MG63 (cell line): ENCODE measurements around the gene STRBP. TPM values are rescaled to one million over a fixed set of nuclear protein-coding genes. Genes with fewer than 3 reads are reported as not detected.
"Not testable (repeated sequence)": the region's sequence is repeated elsewhere in the genome, so short reads cannot be mapped to it uniquely, and the experiment has no call there.

ENCODE experiments used
- DNase-seq: peaks from one replicate; pipeline ENCODE4 v3.0.0-alpha.2; 2020
- H3K27me3 ChIP-seq: fragments of 250-450 bp; sonication (Bioruptor Pico); 2 replicates; pipeline ENCODE4 v1.5.1; 2020; ENCODE audit warnings: mild to moderate bottlenecking, moderate library complexity
- H3K36me3 ChIP-seq: fragments of 250-450 bp; sonication (Bioruptor Pico); 2 replicates; pipeline ENCODE4 v1.5.1; 2020; ENCODE audit warnings: mild to moderate bottlenecking, moderate library complexity
- H3K4me3 ChIP-seq: fragments of 250-450 bp; sonication (Bioruptor Pico); 2 replicates; pipeline ENCODE4 v1.5.1; 2020; ENCODE audit warnings: mild to moderate bottlenecking, moderate library complexity
- H3K9me3 ChIP-seq: fragments of 250-450 bp; sonication (Bioruptor Pico); 2 replicates; pipeline ENCODE4 v1.5.1; 2020; ENCODE audit warnings: mild to moderate bottlenecking, moderate library complexity
- total RNA-seq: library from RNA; depleted of rRNA; stranded (reverse); fragments of >200 nt; shearing (Covaris generic); gene quantifications from 2 replicates; pipeline ENCODE4 v1.2.3, GENCODE V29; 2014; ENCODE audit warnings: low replicate concordance

The STRBP gene
- total RNA-seq, 1 experiment from 2014 or later = 8.1 TPM

DNA sequence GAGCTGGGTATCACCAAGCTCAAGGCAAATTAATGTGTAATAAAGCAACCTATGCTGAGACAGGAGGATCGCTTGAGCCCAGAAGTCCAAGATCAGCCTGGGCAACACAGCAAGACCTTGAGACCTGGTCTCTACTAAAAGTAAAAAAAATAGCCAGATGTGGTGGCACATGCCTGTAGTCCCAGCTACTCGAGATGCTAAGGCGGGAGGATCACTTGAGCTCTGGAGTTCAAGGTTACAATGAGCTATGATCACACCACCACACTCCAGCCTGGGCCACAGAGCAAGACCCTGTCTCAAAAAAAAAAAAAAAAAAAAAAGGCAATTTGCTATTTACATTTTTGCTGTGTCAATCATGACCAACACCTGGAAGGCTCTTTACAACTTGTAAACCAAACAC lies 5.2 kb downstream of the STRBP start:
- H3K4me3 ChIP-seq = no peak overlapping the region
- H3K36me3 ChIP-seq = no peaks in the 10 kb centered on the region
- DNase-seq = no peak
- no peaks in the 10 kb centered on the region for H3K9me3 ChIP-seq
- peaks cover 44% of the 10 kb centered on the region for H3K27me3 ChIP-seq

DNA sequence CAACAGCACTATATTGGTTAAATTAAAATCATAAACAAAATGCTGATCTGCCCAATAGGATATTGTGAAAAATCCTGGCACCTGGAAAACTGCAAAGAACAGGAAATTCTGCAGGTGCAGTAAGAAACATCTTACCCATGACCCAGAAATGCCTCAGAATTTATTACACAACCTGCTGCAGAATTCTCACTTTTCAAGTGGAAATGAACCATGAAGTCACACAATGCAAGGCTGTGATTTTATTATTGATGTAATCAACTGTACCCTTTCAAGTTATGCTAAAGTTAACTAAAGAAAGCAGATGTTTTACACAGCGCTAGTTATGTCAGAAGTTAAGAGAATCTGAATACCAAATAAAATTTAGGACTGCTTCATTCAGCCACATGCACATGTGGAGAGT lies 6.0 kb downstream of the STRBP start:
- Histone ChIP-seq H3K36me3 (no peaks in the 10 kb centered on the region), H3K9me3 (no peaks in the 10 kb centered on the region), H3K27me3 (peaks cover 44% of the 10 kb centered on the region), H3K4me3 (no peak overlapping the region)
- no peak for DNase-seq

DNA sequence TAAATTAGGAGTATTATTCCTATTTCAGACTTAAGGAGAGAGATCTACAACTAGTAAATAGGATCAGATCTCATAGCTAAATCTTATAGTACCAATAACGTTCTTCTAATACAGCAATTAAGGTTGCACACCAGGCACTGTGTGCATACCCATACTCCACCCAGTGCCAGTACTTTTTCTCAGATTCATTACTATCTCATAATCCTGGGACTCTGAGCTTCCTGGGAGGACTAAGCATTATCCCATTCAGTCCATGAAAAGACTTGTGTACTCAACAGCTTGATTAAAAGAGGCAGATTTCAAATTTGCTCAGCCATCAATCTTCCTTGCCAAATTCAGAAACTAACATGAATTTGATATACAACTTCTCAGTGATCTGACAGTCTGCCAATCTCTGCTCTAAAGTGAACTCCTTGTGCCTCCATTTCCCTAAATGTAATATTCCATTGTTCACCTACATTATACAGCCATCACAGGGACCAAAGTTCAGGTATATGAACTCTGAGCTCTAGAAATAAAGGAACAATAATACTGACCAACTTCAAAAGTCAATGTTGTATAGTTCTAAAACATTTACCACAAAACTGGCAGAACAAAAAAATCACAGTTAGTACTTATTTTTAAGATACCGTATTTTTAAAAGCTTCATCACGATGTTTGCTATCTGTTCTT lies 7.2 kb downstream of the STRBP start:
- Histone ChIP-seq H3K9me3 (no peaks in the 10 kb centered on the region), H3K27me3 (peaks cover 44% of the 10 kb centered on the region), H3K4me3 (no peak overlapping the region), H3K36me3 (no peaks in the 10 kb centered on the region)
- no peak for DNase-seq

DNA sequence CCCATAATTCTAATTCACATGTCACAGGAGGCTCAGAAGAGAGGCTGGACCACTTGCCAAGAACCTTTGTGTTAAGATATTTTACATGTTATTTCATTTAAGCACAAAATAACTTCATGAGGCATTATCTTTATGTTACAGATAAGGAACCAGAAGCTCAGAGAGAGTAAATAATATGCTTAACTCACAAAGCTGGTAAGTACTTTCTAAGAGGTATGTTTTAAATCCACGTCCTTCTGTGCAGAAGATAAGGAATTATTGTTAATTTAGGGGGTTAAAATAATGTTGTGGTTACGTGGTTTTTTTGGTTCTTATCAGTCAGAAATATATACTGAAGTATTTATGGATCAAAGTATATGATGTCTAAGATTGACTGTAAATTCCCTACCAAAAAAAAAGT lies 8.0 kb downstream of the STRBP start:
- peaks cover 44% of the 10 kb centered on the region for H3K27me3 ChIP-seq
- H3K9me3 ChIP-seq = no peaks in the 10 kb centered on the region
- DNase-seq = no peak
- H3K36me3 ChIP-seq = no peaks in the 10 kb centered on the region
- no peak overlapping the region for H3K4me3 ChIP-seq

DNA sequence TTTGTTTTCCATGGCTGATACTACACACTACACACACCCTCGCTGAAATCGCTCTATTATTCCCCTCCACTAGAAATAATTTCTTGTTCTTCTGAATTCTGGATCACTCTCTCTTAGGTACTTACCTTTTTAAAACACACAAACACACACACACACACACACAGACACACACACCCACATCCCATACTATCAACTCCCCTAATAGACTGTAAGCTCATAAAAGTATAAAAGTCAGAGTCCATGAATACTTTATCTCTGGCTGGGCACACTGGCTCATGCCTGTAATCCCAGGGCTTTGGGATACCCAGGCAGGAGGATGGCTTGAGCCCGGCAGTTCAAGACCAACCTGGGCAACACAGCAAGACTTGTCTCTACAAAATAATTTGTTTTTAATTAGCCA lies 11.1 kb downstream of the STRBP start:
- Histone ChIP-seq H3K4me3 (no peak overlapping the region), H3K36me3 (no peaks in the 10 kb centered on the region), H3K9me3 (no peaks in the 10 kb centered on the region), H3K27me3 (peaks cover 34% of the 10 kb centered on the region)
- no peak for DNase-seq

DNA sequence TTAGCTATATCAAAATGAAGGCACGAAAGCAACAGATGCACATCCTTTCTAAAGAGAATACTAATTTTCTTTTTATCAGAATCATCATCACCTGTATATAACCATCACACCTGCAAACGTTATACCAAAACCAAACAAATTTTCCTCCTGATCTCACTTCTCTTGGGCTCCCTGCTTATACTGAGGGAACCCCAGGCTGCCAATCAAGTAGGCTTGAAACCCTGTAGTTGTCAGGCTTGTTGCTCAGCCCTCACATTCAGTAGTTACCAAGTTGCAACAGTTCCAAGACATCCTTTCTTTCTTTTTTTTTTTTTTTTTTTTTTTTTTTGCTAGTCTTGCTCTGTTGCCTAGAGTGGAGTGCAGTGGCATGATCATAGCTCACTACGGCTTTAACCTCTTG lies 12.7 kb downstream of the STRBP start:
- no peak for DNase-seq
- Histone ChIP-seq H3K36me3 (no peaks in the 10 kb centered on the region), H3K4me3 (no peak overlapping the region), H3K27me3 (peaks cover 23% of the 10 kb centered on the region), H3K9me3 (no peaks in the 10 kb centered on the region)

DNA sequence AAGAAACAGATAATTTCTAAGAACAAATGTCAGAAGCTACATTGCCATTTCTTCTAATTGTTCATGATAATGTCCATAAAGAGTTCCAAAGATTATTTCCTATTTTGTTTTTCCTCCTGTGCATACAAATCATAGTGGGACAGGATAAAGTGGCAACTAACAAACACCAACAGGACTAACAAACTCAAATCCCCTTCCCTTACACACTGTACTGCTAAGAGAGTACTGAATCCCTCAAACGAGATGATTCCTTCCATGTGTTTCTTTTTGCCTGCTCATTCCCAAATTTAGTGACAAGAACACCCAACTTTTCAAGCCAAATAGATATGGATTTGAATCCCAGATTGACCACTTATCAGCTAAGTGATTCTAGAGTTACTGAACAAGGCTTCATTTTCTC lies 15.2 kb downstream of the STRBP start:
- H3K27me3 ChIP-seq = peaks cover 14% of the 10 kb centered on the region; the same call in 1 of the 2 replicates
- H3K4me3 ChIP-seq = no peak overlapping the region
- no peak for DNase-seq
- no peaks in the 10 kb centered on the region for H3K9me3 ChIP-seq
- no peaks in the 10 kb centered on the region for H3K36me3 ChIP-seq

DNA sequence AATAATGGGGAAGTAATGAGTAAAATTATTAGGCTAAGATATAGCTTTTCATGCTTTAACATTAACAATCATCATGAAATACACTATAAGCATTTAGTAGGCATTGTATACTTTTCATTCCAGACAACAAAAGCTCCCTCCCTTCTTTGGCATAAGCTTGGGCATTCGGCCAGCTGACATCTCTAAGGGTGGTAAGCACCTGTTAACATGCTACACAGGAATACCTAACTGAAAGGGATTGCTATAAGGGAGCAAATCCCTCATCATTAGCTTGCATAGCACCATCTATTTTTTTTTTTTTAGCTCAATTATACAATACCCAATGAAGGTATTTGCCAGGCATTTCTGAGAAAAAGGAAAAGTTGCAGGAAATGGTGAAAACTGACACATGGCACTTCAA lies 16.6 kb downstream of the STRBP start:
- Histone ChIP-seq H3K36me3 (no peaks in the 10 kb centered on the region), H3K4me3 (no peak overlapping the region), H3K27me3 (peaks cover 14% of the 10 kb centered on the region; the same call in 1 of the 2 replicates), H3K9me3 (no peaks in the 10 kb centered on the region)
- no peak for DNase-seq

DNA sequence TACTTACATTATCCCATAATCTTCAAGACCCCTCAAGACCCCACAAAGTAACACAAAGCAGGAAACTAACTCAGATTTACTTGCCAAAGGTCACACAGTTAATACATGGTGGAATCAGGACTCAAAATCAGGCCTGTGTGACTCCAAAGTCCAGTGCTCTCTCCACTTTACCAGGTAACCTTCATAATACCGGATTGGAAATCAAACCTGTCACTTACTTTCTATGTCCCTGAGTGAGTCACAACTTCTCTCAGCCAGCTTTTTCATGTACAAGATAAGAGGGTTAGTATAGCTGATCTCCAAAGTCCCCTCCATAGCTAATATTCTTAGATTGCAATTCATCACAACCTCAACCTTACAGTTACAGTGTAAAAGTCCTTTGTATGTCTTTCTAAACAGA lies 17.1 kb downstream of the STRBP start:
- DNase-seq = no peak
- no peaks in the 10 kb centered on the region for H3K9me3 ChIP-seq
- no peak overlapping the region for H3K4me3 ChIP-seq
- H3K36me3 ChIP-seq = no peaks in the 10 kb centered on the region
- peaks cover 14% of the 10 kb centered on the region; the same call in 1 of the 2 replicates for H3K27me3 ChIP-seq

DNA sequence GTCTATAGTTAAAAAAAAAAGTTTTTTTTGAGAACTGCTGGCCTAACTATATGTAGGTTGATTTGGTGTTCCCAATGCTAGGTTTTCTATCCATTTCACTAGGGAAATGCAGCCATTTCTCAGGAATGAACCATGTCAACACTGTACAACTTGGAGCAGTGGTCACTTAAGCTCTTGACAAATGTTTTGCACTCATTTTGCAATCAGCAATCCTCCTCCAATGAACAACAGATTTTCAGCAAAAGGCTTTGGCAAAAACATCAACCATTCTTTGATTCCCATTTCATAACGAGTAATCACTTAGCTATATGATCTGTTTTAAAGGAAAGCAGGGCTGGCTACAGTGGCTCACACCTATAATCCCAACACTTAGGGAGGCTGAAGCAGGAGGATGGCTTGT lies 17.9 kb downstream of the STRBP start:
- Histone ChIP-seq H3K36me3 (no peaks in the 10 kb centered on the region), H3K27me3 (peaks cover 11% of the 10 kb centered on the region; the same call in 1 of the 2 replicates), H3K9me3 (no peaks in the 10 kb centered on the region), H3K4me3 (no peak overlapping the region)
- no peak for DNase-seq

DNA sequence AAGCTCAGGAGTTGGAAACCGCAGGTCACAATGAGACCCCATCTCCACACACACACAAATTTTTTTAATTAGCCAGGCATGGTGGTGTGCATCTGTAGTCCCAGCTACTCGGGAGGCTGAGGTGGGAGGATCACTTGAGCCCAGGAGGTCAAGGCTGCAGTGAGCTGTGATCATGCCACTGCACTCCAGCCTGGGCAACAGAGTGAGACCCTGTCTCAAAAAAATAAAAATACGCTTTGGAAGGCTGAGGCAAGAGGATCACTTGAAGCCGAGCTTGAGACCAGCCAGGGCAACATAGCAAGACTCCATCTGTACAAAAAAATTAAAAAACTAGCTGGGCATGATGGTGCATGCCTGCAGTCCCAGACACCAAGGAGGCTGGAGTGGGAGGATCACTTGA lies 19.2 kb downstream of the STRBP start:
- H3K9me3 ChIP-seq, H3K4me3 ChIP-seq, H3K36me3 ChIP-seq, H3K27me3 ChIP-seq, DNase-seq: not testable (repeated sequence)

DNA sequence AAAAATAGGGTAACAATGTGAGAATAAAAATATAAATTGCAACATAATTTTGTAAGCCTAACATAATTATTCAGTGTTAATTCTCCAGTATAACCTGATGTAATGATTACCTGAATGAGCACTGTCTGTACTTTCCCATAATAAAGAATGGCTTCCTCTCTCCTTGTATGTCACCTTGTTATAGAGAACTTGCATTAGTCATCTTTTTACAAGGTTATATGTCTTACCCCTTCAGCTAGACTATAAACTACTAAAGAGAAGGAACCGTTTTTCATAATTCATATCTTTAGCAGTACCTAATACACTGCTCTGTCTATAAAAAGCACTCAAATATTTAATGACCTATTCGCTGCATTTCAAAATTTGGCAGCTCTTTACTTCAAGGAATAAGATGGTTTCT lies 19.8 kb downstream of the STRBP start:
- H3K9me3 ChIP-seq = peaks cover 2% of the 10 kb centered on the region; the same call in 1 of the 2 replicates

DNA sequence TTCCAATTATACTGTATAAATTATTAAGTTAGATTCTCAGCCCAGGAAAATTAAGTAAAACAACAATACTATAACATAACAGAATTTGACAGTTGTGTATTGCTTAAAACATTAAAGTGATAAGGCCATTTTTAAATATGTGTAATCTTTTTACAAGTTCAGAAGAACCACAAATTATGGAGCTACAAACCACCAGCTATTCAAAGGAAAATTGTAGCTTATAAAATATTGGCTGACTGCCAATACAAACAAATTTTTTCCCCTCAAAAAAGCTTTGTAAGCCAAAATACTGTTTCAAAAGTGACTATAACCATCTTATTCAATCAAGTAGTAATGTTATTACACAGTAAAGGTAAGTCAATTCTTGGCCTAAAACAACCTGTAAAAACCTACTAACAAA lies 21.9 kb downstream of the STRBP start:
- no peak for DNase-seq
- Histone ChIP-seq H3K36me3 (no peaks in the 10 kb centered on the region), H3K9me3 (peaks cover 3% of the 10 kb centered on the region; the same call in 1 of the 2 replicates), H3K4me3 (no peak overlapping the region), H3K27me3 (peaks cover 14% of the 10 kb centered on the region)

More for the DNA sequence above, 19.8 kb downstream of the STRBP start:
- peaks cover 10% of the 10 kb centered on the region; the same call in 1 of the 2 replicates for H3K27me3 ChIP-seq
- no peak for DNase-seq
- H3K4me3 ChIP-seq = no peak overlapping the region
- H3K36me3 ChIP-seq = no peaks in the 10 kb centered on the region

DNA sequence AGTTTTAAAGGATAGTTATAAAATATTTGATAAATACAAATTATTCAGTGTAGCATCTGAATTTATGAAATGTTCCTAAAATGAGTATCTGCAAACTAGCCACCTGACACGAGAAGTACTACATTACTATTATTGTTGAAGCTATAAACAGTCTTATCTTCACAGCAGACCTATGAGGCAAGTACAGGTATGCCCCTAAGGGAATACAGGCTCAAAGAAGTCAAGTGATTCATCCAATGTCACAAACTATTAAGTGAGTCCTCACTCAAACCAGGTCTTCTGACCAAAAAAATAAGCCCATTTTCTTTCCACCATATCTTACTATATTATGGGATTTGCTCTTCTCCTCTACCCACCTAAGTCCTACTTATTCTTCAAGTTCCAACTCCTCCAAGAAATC lies 28.7 kb downstream of the STRBP start:
- no peak for DNase-seq
- H3K27me3 ChIP-seq = peaks cover 19% of the 10 kb centered on the region
- H3K9me3 ChIP-seq = peaks cover 3% of the 10 kb centered on the region; the same call in 1 of the 2 replicates
- no peaks in the 10 kb centered on the region for H3K36me3 ChIP-seq
- no peak overlapping the region for H3K4me3 ChIP-seq

DNA sequence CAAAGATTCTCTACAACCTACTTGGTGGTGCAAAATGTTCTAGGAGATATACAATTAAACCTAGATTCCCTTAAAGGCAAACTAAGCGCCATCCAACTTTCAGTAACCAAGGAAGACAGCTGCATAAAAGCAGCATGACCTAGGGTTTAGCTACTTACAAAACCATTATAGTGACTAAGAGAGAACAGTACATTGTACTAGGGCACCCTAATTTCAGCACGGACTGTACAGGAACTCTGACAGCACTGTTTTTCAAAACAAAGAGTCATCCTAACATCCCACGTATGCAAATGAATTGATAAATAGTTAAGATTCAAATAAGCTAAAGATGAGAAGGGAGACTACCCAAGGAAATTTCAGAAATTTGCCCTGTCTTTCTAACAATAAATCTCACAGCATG lies 30.0 kb downstream of the STRBP start:
- no peak overlapping the region for H3K4me3 ChIP-seq
- no peak for DNase-seq
- peaks cover 11% of the 10 kb centered on the region for H3K27me3 ChIP-seq
- H3K36me3 ChIP-seq = no peaks in the 10 kb centered on the region
- H3K9me3 ChIP-seq = no peaks in the 10 kb centered on the region; the same call in 1 of the 2 replicates

DNA sequence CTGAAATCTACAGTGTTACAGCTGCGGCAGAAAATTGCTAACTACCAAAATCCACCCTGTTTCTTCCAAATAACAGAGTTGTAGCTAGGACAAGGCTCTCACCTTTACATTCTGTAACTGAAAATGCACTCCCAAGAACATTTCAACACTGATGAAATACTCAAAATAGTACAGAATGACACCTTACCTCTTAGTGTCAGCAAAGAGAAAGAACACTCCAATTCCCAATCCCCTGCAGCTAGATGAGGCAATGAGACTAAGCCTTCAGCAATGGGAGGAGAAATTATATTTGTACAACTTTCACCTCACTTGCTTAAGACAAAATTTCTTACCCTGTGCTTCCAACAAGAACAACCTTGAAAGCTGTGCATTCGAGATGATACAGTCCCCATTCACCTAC lies 31.2 kb downstream of the STRBP start:
- Histone ChIP-seq H3K4me3 (no peak overlapping the region), H3K27me3 (peaks cover 8% of the 10 kb centered on the region), H3K36me3 (no peaks in the 10 kb centered on the region), H3K9me3 (no peaks in the 10 kb centered on the region)
- DNase-seq = no peak

DNA sequence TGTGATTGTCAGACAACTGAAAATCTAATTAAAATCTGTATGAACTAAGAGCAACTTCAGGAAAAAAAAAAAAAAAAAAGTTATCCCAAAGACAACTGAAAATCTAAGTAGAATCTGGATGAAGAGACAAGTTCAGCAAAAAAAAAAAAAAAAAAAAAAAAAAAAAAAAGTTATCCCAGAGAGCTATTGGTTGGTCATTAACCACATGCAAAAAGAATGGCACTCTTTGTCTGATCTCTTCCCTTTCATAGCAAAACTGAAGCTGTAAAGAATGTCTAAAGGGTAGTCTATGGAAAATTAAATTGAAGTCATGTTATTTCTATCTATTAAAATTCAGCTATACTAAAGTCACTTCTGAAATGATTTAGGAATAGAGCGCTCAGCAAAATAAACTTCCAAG lies 32.9 kb downstream of the STRBP start:
- no peaks in the 10 kb centered on the region for H3K36me3 ChIP-seq
- DNase-seq = no peak
- H3K4me3 ChIP-seq = no peak overlapping the region
- no peaks in the 10 kb centered on the region for H3K9me3 ChIP-seq
- peaks cover 5% of the 10 kb centered on the region; the same call in 1 of the 2 replicates for H3K27me3 ChIP-seq

DNA sequence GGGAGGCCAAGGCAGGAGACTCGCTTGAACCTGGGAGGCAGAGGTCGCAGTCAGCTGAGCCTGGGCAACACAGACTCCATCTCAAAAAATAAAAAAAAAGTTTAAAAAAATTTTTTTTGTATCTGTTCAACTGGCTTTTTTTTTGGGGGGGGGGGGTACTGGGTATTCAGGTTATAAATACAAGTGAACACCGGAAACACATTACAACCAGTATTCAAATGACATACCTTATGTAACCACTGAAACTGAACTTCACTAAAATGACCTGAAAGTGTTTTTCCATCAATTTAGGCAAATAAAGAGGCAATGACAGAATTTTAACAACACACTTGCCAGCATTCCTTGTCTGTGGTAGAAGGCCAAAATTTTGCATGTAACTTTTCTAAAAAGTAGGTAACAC lies 33.5 kb downstream of the STRBP start:
- DNase-seq = no peak
- Histone ChIP-seq H3K27me3 (peaks cover 5% of the 10 kb centered on the region; the same call in 1 of the 2 replicates), H3K9me3 (no peaks in the 10 kb centered on the region), H3K36me3 (no peaks in the 10 kb centered on the region), H3K4me3 (no peak overlapping the region)
